Effector memory CD4-positive, alpha-beta T cell (primary cell): ENCODE results near the gene NLGN1.
"Not testable (repeated sequence)": the region's sequence is repeated elsewhere in the genome, so short reads cannot be mapped to it uniquely, and the experiment has no call there.

ENCODE experiments used
- DNase-seq, 3 donors: peaks; one replicate each; pipeline ENCODE4 v3.0.0-alpha.2; 2020
- H3K27ac ChIP-seq: 2 replicates; pipeline ENCODE4 v1.7.0; 2013; ENCODE audit warnings: mild to moderate bottlenecking, low read length, moderate library complexity; ENCODE audit not compliant: insufficient read depth, poor library complexity, severe bottlenecking
- H3K27me3 ChIP-seq: replicated peaks from 2 replicates; pipeline ENCODE4 v1.7.0; 2013; ENCODE audit warnings: mild to moderate bottlenecking, low read length; ENCODE audit not compliant: insufficient read depth, control insufficient read depth, poor library complexity, severe bottlenecking
- H3K36me3 ChIP-seq: 2 replicates; pipeline ENCODE4 v1.7.0; 2013; ENCODE audit warnings: mild to moderate bottlenecking, low read length, moderate library complexity; ENCODE audit not compliant: control insufficient read depth, insufficient read depth
- H3K4me1 ChIP-seq: 2 replicates; pipeline ENCODE4 v1.7.0; 2013; ENCODE audit warnings: low read length, mild to moderate bottlenecking; ENCODE audit not compliant: control insufficient read depth, insufficient read depth, poor library complexity, severe bottlenecking
- H3K4me3 ChIP-seq: 2 replicates; pipeline ENCODE4 v1.7.0; 2013; ENCODE audit warnings: low read length, low read depth, mild to moderate bottlenecking; ENCODE audit not compliant: insufficient read depth, poor library complexity, severe bottlenecking
- H3K9me3 ChIP-seq: 2 replicates; pipeline ENCODE4 v1.7.0; 2013; ENCODE audit warnings: mild to moderate bottlenecking, low read length, moderate library complexity; ENCODE audit not compliant: control insufficient read depth

The NLGN1 gene

DNA sequence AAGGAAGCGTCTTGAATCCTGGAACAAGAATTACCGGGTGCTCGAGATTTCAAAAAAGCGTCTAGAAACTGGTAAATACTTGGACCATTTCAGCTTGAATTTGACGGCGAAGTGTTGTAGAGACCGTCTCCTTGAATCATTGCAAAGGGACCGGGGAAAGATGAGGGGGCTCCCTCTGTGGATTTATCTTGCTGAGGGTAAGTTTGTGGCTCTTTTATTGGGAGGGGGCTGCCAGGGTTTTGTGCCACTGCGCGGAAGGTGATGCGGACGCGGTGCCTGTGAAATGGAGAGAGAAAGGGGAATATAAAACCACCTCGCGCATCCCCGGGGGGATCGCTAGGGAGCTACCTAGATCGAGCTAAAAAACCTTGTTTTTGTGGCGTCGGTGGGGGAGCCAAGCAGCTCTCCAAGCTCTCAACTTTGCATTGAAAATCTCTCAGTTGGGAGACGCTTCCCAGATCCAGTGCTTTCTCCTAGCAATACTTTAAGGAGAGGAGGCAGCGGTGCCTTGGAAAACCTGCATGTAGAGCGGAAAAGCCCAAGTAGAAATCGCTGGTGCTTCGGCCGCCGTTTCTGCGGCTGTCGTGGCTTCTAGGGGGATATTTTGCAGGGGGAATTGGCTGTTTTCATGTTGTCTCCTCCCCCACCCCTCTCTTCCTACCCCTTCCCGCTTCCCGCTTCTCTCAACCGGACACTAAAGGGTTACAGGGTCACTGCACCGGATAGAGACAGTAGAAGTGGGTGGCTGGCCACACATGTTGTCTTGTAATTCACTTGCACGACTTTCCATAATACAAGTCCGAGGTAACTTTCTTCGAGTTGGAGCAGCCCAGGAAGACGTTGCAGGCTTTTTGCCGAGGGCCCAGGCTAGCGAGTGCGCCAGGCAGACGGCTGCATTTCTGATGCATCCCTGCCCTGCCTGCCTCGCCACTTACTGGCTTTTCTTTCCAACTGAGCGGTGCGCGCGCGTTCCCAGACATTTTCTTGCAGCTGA lies 187.6 kb downstream of the NLGN1 start:
- Histone ChIP-seq H3K4me3 (no peak overlapping the region), H3K9me3 (no peaks in the 10 kb centered on the region), H3K27me3 (no peaks in the 10 kb centered on the region), H3K27ac (no peak overlapping the region), H3K36me3 (no peaks in the 10 kb centered on the region), H3K4me1 (no peaks in the 10 kb centered on the region)
- no peak for DNase-seq

DNA sequence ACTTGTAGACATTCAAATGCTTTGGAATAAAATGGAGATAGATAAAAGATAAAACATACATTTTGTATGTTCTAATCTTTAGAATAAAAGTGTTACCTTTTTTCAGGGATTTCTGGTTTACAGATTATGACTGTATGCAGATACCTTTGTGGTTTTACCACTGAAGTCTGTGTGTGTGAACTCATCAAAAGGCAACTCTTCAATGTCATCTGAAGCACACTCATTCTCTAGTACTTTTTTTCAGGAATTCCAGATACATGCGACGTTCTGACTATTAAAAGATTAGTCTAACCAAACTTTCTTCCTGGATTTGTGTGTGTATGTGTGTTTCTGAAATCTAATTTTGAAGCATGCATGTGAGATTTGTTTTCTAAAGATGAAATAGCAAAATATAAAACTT lies 188.6 kb downstream of the NLGN1 start:
- H3K27me3 ChIP-seq, result no peaks in the 10 kb centered on the region
- H3K27ac ChIP-seq, result no peak overlapping the region
- DNase-seq, result no peak
- no peaks in the 10 kb centered on the region for H3K36me3 ChIP-seq
- H3K4me3 ChIP-seq, result no peak overlapping the region
- no peaks in the 10 kb centered on the region for H3K9me3 ChIP-seq
- H3K4me1 ChIP-seq, result no peaks in the 10 kb centered on the region

DNA sequence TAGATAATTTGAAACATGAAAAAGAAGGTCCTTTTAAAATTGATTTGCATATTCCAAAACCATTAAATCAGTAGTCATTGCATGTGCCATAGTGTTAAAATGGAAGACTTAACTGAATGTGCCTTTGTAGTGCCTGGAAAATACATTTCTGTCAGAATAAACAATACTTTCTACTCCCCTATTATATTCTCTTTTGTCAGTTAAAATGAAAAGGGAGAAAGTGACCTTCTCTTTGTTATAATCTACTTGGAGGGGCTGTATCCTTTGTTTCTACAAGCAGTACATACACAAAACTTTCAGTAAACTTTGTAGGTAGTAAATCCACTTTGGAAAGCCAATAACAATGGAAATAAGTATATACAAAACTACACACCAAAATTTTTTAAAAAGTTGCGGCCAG lies 189.5 kb downstream of the NLGN1 start:
- Histone ChIP-seq H3K36me3 (no peaks in the 10 kb centered on the region), H3K4me1 (no peaks in the 10 kb centered on the region)
- DNase-seq, result no peak

DNA sequence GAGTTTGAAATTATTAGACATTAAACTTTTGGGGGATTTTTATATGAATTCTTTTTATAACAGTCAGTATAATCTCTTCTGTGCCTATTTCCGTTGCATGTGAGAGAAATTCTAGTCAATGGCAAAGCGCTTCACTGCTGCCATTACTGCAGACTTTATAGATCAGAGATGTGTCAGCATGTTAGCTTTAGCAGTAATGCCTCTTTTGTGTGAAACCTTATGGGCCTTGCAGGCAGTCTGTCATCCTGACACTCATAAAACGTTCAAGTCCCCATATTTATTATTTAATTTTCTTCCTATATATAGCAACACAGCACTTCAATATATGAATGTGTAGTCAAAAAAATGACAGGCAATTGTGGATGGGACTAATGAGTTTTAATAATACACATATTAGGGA lies 191.0 kb downstream of the NLGN1 start:
- DNase-seq, result no peak
- H3K36me3 ChIP-seq, result no peaks in the 10 kb centered on the region
- H3K27me3 ChIP-seq, result no peaks in the 10 kb centered on the region
- no peak overlapping the region for H3K27ac ChIP-seq
- no peaks in the 10 kb centered on the region for H3K4me1 ChIP-seq
- no peaks in the 10 kb centered on the region for H3K9me3 ChIP-seq
- no peak overlapping the region for H3K4me3 ChIP-seq

More for the DNA sequence above, 189.5 kb downstream of the NLGN1 start:
- no peak overlapping the region for H3K27ac ChIP-seq
- no peaks in the 10 kb centered on the region for H3K27me3 ChIP-seq
- no peak overlapping the region for H3K4me3 ChIP-seq
- no peaks in the 10 kb centered on the region for H3K9me3 ChIP-seq

DNA sequence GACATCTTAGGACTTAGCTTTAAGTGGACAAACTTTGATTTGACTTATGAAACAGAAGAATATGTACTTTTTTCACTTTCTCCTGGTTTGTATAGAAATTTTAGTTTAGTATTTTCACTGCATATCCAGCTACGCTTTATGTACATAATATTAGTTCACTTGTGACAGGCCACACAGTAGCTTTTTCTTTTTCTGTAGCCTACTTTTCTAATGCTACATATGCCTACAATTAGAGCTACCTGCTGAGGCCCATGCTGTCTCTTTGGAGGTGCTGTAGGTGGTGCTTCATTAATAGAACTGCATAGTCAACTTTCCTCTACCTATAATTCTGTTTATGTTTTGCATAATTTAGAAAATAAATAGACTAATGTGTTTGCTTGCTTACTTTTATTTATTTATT lies 191.6 kb downstream of the NLGN1 start:
- H3K27ac ChIP-seq, result no peak overlapping the region
- no peaks in the 10 kb centered on the region for H3K36me3 ChIP-seq
- DNase-seq, result no peak
- no peaks in the 10 kb centered on the region for H3K9me3 ChIP-seq
- H3K4me1 ChIP-seq, result no peaks in the 10 kb centered on the region
- H3K4me3 ChIP-seq, result no peak overlapping the region
- no peaks in the 10 kb centered on the region for H3K27me3 ChIP-seq

DNA sequence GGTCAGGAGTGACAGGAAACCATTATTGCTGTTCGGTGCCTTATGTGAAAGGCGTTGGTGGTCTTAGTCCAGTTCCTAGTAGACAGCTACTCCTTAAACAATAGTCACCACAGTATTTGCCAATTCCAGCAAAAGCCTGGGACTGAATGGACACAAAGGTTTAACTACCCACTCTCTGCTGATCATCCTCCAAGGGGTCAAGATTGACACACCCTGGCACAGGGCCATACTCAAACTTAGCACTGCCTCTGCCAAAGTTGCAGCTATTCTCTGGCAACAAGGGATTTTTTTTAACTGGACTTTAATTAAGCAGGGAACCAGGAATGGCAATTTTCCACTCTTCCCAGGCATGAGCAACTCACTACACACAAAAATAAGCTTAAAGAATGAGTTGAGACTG lies 193.9 kb downstream of the NLGN1 start:
- no peaks in the 10 kb centered on the region for H3K4me1 ChIP-seq
- H3K9me3 ChIP-seq, result no peaks in the 10 kb centered on the region
- DNase-seq, result no peak
- no peak overlapping the region for H3K4me3 ChIP-seq
- H3K36me3 ChIP-seq, result no peaks in the 10 kb centered on the region
- H3K27ac ChIP-seq, result no peak overlapping the region
- no peaks in the 10 kb centered on the region for H3K27me3 ChIP-seq

DNA sequence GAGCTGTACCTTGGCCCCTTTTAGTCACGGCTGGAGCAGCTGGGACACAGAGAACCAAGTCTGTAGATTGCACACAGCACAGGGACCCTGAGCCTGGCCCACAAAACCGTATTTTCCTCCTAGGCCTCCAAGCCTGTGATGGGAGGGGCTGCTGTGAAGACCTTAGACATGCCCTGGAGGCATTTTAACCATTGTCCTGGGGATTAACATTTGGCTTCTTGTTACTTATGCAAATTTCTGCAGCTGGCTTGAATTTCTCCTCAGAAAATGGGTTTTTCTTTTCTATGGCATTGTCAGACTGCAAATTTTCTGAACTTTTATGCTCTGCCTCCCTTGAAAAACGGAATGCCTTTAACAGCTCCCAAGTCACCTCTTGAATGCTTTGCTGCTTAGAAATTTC lies 197.3 kb downstream of the NLGN1 start:
- H3K9me3 ChIP-seq, H3K27ac ChIP-seq, H3K27me3 ChIP-seq, DNase-seq, H3K4me3 ChIP-seq, H3K36me3 ChIP-seq, H3K4me1 ChIP-seq: not testable (repeated sequence)

DNA sequence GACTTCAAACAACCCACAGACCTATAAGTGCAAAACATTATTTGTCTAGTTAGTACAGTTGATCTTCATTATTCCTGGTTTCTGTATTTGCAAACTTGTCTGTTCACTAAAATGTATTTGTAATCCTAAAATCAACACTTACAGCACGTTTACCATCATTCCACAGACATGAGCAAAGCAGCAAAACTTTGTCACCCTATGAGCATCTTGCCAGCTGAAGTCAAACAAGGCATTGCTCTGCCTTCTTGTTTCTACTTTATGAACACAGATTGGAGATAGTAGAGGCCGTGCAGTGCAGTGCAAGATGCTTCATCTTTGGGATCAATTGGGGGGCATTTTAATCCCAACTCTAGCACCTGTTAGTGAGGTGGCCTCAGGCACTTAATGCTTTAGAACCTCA lies 202.1 kb downstream of the NLGN1 start:
- no peak overlapping the region for H3K4me3 ChIP-seq
- H3K27ac ChIP-seq, result no peak overlapping the region
- no peaks in the 10 kb centered on the region for H3K36me3 ChIP-seq
- H3K4me1 ChIP-seq, result no peaks in the 10 kb centered on the region
- no peak for DNase-seq
- no peaks in the 10 kb centered on the region for H3K27me3 ChIP-seq
- H3K9me3 ChIP-seq, result no peaks in the 10 kb centered on the region

DNA sequence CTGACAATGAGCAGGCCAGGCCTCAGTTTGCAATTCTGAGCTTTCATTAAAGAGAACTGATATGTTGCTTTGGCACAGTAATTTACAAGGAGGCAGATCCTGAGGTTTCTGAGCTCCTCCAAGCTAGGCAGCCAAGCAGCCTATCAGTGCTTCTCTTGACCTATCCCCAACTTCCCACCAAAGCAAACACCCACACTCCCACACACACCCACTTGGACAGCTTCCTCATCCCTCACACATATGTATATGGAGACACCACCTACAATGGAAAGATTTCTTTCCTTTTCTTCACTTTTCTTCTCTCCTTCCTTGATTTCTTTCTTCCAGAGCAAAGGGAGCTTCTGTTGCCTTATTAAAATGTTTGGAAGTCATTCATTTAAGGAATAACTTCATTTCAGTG lies 217.0 kb downstream of the NLGN1 start:
- Histone ChIP-seq H3K4me1 (no peaks in the 10 kb centered on the region), H3K4me3 (no peak overlapping the region), H3K36me3 (no peaks in the 10 kb centered on the region), H3K27ac (no peak overlapping the region), H3K27me3 (no peaks in the 10 kb centered on the region), H3K9me3 (no peaks in the 10 kb centered on the region)
- no peak for DNase-seq

DNA sequence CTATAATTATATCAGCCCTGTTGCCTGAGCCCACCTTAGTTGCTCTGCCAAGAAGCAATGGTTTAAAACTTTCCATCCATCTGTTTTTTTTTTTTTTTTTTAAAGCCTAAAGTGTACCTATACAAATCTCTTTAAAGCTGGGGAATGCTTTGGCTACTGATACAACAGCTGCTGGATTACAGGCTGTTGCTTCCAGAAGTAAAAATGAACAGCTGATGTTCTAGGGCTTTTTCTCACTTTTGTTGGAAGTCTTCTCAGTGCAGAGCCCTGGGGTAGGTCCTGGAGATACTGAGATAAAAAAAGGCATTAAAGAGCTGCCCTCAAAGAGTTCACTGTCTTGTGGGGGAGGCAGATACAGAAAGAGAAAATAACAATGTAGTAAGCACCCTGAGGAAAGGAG lies 218.1 kb downstream of the NLGN1 start:
- Histone ChIP-seq H3K27me3 (no peaks in the 10 kb centered on the region), H3K27ac (no peak overlapping the region), H3K4me3 (no peak overlapping the region), H3K36me3 (no peaks in the 10 kb centered on the region), H3K4me1 (no peaks in the 10 kb centered on the region), H3K9me3 (no peaks in the 10 kb centered on the region)
- no peak for DNase-seq
